HG02870 (cell line): Measurements from ENCODE around the gene MPHOSPH8.

Experiments
- ATAC-seq: cut with Tn5 transposase; IDR thresholded peaks from one replicate; pipeline ENCODE4 v1.9.1; 2021; ENCODE audit warnings: mild to moderate bottlenecking, moderate library complexity; ENCODE audit not compliant: unreplicated experiment

The MPHOSPH8 gene

GRCh38 chr13:19633479-19634255 lies at the start of gene MPHOSPH8:
Gene MPHOSPH8 (plus strand): TSS chr13:19633659. CDS start chr13:19633749, 90 bp downstream.
- ATAC-seq: peak; percentile 96

- peak; percentile 80 for ATAC-seq
Observed at GRCh38 chr13:19586904-19587634, 46.4 kb upstream of the MPHOSPH8 start.

- ATAC-seq: peak; percentile 68
Observed at GRCh38 chr13:19587635-19588300, 45.7 kb upstream of the MPHOSPH8 start.

GRCh38 chr13:19589312-19589711 lies 44.1 kb upstream of the MPHOSPH8 start:
- ATAC-seq: no peak

GRCh38 chr13:19590423-19590822 lies 43.0 kb upstream of the MPHOSPH8 start:
- no peak for ATAC-seq

- no peak for ATAC-seq
Observed at GRCh38 chr13:19591864-19592263, 41.6 kb upstream of the MPHOSPH8 start.

GRCh38 chr13:19592657-19593180 lies 40.7 kb upstream of the MPHOSPH8 start:
- no peak for ATAC-seq

GRCh38 chr13:19596086-19596485 lies 37.4 kb upstream of the MPHOSPH8 start:
- ATAC-seq: no peak

- no peak for ATAC-seq
Observed at GRCh38 chr13:19596960-19597361, 36.5 kb upstream of the MPHOSPH8 start.

GRCh38 chr13:19597523-19597922 lies 35.9 kb upstream of the MPHOSPH8 start:
- no peak for ATAC-seq

GRCh38 chr13:19601749-19602725 lies 31.4 kb upstream of the MPHOSPH8 start:
- peak; percentile 77 for ATAC-seq

- no peak for ATAC-seq
Observed at GRCh38 chr13:19604306-19604705, 29.2 kb upstream of the MPHOSPH8 start.

GRCh38 chr13:19605161-19605955 lies 28.1 kb upstream of the MPHOSPH8 start:
- ATAC-seq: no peak

- ATAC-seq: no peak
Observed at GRCh38 chr13:19606152-19606551, 27.3 kb upstream of the MPHOSPH8 start.

- ATAC-seq: no peak
Observed at GRCh38 chr13:19606737-19607136, 26.7 kb upstream of the MPHOSPH8 start.

GRCh38 chr13:19607523-19608078 lies 25.9 kb upstream of the MPHOSPH8 start:
- ATAC-seq: no peak

- no peak for ATAC-seq
Observed at GRCh38 chr13:19618977-19619376, 14.5 kb upstream of the MPHOSPH8 start.

GRCh38 chr13:19622193-19622592 lies 11.3 kb upstream of the MPHOSPH8 start:
- no peak for ATAC-seq

- no peak for ATAC-seq
Observed at GRCh38 chr13:19624265-19624664, 9.2 kb upstream of the MPHOSPH8 start.
